ENCODE data around the gene LRRC8B. TPM values are rescaled to one million over a fixed set of nuclear protein-coding genes. Genes with fewer than 3 reads are reported as not detected.

Gene LRRC8B
- total RNA-seq, 2 experiments from 2014 or later = 4.4 to 9.9 TPM

DNA sequence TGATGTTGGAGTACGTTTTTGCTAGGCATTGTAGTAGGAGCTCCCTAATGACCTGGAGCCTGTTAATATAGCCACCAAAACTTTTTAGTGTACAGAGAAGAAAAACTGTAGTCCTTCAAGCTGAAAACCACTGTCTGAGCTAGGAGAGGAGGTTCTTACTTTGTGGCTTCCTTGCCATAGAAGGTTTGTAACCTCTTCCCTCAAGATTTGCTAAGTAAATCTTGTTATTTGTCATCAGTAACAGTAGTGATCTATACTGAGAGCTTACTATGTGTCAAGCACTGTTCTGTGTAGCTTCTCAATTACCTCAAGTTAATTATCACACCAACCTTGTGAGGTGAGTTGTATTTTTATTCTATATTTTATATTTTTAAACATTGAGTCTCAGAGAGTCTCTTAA is 87.1 kb downstream of the LRRC8B start:
- Histone ChIP-seq H3K4me1 (ENCODE audit: insufficient read depth, low read length, poor library complexity, severe bottlenecking) (no peaks in the 10 kb centered on the region), H3K4me3 (ENCODE audit: low read depth, low read length, poor library complexity, severe bottlenecking) (no peak overlapping the region), H3K79me2 (ENCODE audit: insufficient read depth, low read depth, low read length) (no peaks in the 10 kb centered on the region), H3K9me3 (ENCODE audit: low read length) (no peaks in the 10 kb centered on the region), H3K36me3 (ENCODE audit: insufficient read depth, low read length) (no peaks in the 10 kb centered on the region), H3K4me2 (ENCODE audit: low read length) (no peak overlapping the region), H3K9me2 (ENCODE audit: insufficient read depth, low read length) (no peaks in the 10 kb centered on the region), H4K20me1 (ENCODE audit: insufficient read depth, low read length) (no peaks in the 10 kb centered on the region), H3K27ac (ENCODE audit: low read depth, low read length, poor library complexity, severe bottlenecking) (no peak overlapping the region), H2AFZ (ENCODE audit: low read length) (no peak overlapping the region)
- TF ChIP-seq, protein P1, sequence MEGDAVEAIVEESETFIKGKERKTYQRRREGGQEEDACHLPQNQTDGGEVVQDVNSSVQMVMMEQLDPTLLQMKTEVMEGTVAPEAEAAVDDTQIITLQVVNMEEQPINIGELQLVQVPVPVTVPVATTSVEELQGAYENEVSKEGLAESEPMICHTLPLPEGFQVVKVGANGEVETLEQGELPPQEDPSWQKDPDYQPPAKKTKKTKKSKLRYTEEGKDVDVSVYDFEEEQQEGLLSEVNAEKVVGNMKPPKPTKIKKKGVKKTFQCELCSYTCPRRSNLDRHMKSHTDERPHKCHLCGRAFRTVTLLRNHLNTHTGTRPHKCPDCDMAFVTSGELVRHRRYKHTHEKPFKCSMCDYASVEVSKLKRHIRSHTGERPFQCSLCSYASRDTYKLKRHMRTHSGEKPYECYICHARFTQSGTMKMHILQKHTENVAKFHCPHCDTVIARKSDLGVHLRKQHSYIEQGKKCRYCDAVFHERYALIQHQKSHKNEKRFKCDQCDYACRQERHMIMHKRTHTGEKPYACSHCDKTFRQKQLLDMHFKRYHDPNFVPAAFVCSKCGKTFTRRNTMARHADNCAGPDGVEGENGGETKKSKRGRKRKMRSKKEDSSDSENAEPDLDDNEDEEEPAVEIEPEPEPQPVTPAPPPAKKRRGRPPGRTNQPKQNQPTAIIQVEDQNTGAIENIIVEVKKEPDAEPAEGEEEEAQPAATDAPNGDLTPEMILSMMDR (conservative IDR thresholded peaks at IDR 0.05; ENCODE audit: low read length) = no peak
- no peak for TF ChIP-seq EZH2phosphoT487 (IDR thresholded peaks at IDR 0.05; ENCODE audit: borderline replicate concordance, low read depth, low read length)
- no peak for DNase-seq (ENCODE audit: low spot score)
- POLR2A ChIA-PET = interaction anchor here (0.6 to 1.7 kb wide), 6 partner anchors 16 to 471 kb away, joined by 3 to 7 read pairs (median 4); no protein-coding TSS in a partner anchor
- CTCF ChIA-PET (ENCODE audit: unreplicated experiment) = no interaction called here
- intact Hi-C loops (cut with micrococcal nuclease; ENCODE audit: unreplicated experiment) = no loop called here
- BruUV-seq (replicated peaks) = no TSS peak

DNA sequence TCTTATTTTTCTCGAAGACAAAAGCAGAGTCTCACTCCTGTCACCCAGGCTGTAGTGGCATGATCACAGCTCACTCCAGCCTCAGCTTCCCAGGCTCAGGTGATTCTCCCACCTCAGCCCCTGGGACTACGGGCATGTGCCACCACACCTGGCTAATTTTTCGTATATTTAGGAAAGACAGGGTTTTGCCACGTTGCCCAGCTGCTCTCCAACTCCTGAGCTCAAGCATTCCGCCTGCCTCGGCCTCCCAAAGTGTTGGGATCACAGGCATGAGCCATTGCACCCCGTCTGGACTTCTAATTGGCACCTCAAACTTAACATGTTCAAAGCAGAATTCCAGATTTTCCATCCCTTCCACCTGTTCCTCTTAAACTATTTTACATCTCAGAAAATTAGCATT is 89.3 kb downstream of the LRRC8B start:
- Histone ChIP-seq H3K36me3 (ENCODE audit: insufficient read depth, low read length) (0 out of 2 replicates have a peak, but pooled peaks cover 4% of the 10 kb centered on the region), H3K4me1 (ENCODE audit: insufficient read depth, low read length, poor library complexity, severe bottlenecking) (no peaks in the 10 kb centered on the region), H3K9me2 (ENCODE audit: insufficient read depth, low read length) (no peaks in the 10 kb centered on the region), H4K20me1 (ENCODE audit: insufficient read depth, low read length) (no peaks in the 10 kb centered on the region), H3K79me2 (ENCODE audit: insufficient read depth, low read depth, low read length) (no peaks in the 10 kb centered on the region), H2AFZ (ENCODE audit: low read length) (no peak overlapping the region), H3K4me2 (ENCODE audit: low read length) (no peak overlapping the region), H3K27ac (ENCODE audit: low read depth, low read length, poor library complexity, severe bottlenecking) (no peak overlapping the region), H3K4me3 (ENCODE audit: low read depth, low read length, poor library complexity, severe bottlenecking) (no peak overlapping the region), H3K9me3 (ENCODE audit: low read length) (no peaks in the 10 kb centered on the region)
- ChIA-PET CTCF (ENCODE audit: unreplicated experiment) (interaction anchor here (0.6 kb wide), 1 partner anchor 143 kb away, joined by 3 read pairs; no protein-coding TSS in a partner anchor), POLR2A (interaction anchor here (0.8 kb wide), 1 partner anchor 9 kb away, joined by 3 read pairs; no protein-coding TSS in a partner anchor)
- BruUV-seq (replicated peaks) = no TSS peak
- intact Hi-C loops (cut with micrococcal nuclease; ENCODE audit: unreplicated experiment) = no loop called here
- no peak for DNase-seq (ENCODE audit: low spot score)
- no peak for TF ChIP-seq EZH2phosphoT487 (IDR thresholded peaks at IDR 0.05; ENCODE audit: borderline replicate concordance, low read depth, low read length)
- TF ChIP-seq, protein P1 (conservative IDR thresholded peaks at IDR 0.05; ENCODE audit: low read length) = no peak

All from OCI-LY7 (cell line).